NOMO-1 treated with dmso at 0.1 percent for 144 hours (cell line): ENCODE data around the gene NCAPH2.
A peak's percentile ranks its signal among the peaks of the same experiment; 100 is the strongest.

Experiments used
- DNase-seq: peaks from one replicate; lab custom pipeline; 2025; ENCODE audit not compliant: unreplicated experiment; lab: John Stamatoyannopoulos, UW

The NCAPH2 gene

DNA sequence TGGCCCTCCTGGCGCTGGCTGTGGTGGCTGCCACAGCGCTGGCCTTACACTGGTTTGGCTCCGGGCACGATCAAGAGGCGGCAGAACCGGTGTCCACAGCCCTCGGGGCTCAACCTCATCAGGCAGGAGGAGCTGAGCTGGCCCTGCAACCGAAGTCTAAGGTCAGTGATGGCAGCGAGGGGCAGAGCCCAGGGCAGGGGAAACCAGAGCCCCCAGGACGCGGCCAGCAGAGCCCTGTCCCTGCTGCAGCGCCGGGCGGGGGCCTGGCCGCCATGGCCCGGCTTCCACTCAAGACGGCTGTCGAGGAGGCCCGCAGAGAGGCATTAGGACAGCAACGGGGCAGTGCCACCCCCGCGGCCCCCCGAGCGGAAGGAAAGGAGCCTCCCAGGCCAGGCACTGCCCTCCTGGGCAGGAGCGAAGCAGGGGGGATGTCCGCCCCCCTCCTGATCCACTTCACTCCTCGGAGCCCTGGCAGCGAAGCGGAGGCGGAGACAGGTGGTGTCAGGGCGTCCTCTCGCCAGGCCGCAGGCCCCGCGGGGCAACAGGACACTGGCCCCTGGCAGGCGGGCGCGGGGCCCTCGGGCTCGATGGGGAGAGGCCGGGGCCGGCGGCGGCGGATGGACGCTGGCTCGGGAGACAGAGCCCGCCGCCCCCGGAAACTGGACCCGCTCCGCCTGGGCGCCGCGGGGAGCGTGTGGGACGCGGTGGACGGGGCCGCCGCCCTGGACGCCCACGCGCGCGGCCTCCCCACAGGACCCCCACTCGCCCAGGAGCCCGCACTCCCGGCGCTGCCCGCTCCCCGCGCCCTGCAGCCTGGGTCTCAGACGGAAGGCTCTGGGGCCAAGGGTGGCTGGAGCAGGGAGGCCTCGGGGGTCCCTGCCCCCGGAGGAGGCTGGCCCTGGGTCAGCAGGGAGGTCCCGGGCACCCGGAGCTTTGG lies 38.6 kb downstream of the NCAPH2 start:
- DNase-seq, result no peak

DNA sequence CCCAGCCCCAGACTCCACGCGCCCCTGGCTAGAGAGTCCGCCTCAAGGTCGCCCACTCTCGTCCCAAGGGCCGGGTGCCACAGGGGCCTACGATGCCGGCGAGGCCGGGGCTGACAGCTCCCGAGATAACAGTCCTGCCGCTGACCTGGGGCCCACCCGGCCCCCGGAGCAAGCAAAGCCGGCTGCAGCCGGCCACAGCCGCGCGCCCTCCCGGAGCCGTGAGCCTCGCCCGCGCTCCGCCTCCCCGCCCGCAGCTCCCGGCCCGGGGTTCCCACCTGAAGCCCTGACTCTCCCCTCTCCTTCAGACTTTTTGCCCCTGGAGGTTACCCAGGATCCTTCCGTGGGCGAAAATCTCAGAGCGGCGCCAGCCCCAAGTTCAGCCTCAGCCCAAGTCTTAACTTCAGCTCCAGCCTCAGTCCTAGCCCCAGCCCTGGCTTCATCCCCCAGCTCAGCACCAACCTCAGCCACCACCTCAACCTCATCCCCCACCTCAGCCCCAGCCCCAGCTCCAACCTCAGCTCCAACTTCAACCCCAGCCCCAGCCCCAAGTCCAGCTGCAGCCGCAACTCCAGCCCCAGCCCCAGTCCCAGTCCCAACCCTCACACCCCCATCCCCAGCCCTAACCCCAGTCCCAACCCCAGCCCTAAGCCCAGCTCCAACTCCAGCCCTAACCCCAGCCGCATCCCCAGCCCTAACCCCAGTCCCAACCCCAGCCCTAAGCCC lies 39.4 kb downstream of the NCAPH2 start:
- DNase-seq, result no peak

DNA sequence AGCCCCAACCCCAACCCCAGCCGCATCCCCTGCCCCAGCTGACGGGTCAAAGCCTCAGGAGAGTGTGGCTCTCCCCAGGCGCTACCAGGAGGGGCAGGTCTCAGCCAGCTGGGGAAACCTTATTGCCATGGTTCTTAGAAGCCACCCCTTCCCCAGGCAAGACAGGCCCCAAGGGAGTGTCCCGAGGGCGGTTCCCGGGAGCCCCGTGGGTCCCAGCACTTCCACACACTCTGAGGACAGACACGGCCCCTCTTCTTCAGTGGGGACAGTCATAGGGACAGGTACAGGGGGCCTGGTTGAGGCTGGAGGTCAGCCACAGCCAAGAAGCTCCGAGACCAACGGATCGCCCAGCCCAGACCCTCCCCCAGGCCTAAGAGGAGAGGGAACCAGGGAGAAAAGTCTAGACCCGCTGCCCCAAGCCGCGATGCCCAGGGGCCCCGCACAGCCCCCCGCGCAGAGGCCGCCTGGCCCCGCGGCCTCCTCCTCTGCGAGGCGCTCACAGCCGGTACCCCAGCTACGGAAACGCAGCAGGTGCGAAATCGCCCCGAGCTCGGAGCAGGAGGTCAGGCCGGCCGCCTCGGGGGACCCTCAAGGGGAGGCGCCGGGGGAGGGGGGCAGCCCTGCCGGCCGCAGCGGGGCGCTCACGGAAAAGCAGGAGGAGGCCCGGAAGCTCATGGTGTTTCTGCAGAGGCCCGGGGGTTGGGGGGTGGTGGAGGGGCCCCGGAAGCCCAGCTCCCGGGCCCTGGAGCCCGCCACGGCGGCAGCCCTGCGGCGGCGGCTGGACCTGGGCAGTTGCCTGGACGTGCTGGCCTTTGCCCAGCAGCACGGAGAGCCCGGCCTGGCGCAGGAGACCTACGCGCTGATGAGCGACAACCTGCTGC lies 40.3 kb downstream of the NCAPH2 start:
- no peak for DNase-seq

DNA sequence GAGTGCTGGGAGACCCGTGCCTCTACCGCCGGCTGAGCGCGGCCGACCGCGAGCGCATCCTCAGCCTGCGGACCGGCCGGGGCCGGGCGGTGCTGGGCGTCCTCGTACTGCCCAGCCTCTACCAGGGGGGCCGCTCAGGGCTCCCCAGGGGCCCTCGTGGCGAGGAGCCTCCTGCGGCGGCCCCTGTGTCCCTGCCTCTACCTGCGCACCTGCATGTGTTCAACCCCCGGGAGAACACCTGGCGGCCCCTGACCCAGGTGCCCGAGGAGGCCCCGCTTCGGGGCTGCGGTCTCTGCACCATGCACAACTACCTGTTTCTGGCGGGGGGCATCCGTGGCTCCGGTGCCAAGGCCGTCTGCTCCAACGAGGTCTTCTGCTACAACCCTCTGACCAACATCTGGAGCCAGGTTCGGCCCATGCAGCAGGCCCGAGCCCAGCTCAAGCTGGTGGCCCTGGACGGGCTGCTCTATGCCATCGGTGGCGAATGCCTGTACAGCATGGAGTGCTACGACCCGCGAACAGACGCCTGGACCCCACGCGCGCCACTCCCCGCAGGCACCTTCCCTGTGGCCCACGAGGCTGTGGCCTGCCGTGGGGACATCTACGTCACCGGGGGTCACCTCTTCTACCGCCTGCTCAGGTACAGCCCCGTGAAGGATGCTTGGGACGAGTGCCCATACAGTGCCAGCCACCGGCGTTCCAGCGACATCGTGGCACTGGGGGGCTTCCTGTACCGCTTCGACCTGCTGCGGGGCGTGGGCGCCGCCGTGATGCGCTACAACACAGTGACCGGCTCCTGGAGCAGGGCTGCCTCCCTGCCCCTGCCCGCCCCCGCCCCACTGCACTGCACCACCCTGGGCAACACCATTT lies 41.1 kb downstream of the NCAPH2 start:
- DNase-seq, result no peak

DNA sequence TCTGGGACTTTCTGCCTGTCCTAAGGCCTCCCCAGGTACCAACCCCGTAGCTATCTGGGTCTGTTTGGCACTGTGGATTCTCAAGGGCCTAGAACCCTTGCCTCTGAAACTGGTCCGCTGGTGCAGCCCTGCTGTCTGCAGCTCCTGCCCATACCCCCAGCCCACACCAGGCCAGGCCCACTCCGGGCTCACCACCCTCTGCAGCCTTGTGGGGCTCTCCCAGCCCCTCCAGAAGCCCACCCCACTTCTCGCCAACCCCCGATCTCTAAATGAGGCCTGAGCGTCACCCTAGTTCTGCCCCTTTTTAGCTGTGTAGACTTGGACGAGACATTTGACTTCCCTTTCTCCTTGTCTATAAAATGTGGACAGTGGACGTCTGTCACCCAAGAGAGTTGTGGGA lies 42.4 kb downstream of the NCAPH2 start:
- DNase-seq, result no peak

DNA sequence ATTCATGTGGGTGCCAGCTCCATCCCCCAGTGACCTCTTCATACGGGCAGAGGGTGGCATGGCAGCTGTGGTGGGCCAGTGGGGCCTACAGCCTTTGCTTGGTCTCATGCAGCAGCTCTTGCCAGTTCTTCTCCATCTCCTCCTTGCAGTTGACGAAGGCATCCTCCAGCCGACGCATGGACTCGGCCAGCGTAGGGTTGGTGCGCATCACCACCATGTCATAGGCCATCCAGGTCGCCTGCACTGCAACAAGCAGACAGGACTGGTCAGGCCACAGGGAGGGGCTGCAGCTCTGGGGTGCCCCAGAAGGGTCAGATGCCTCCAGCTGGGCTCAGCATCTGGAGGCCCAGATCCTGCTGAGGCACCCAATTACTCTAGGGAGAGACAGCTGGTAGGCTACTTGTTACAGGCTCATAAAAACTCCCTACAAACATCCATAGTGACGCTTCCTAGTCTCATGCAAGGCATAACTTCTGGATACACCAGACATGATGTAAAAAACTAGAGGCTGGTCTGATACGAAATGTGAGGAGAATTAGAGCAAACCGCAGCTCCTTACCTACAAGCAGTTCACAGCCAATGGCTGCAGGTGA lies 43.2 kb downstream of the NCAPH2 start:
- no peak for DNase-seq

DNA sequence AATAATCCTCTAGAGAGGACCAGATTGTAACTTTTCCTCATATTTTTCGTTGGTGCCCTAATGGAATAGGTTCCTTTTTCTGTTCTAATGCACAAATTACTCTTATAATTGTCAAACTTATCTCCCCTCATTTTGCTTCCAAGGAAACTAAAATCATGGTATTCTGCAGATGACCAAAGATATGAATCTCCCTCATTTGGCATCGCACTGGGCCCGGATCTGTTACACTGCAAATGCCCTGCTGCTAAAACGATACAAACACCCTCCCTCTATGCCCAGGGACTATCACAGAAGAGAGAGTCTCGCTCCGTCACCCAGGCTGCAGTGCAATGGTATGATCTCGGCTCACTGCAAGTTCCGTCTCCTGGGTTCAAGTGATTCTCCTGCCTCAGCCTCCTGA lies 45.3 kb downstream of the NCAPH2 start:
- DNase-seq, result no peak

DNA sequence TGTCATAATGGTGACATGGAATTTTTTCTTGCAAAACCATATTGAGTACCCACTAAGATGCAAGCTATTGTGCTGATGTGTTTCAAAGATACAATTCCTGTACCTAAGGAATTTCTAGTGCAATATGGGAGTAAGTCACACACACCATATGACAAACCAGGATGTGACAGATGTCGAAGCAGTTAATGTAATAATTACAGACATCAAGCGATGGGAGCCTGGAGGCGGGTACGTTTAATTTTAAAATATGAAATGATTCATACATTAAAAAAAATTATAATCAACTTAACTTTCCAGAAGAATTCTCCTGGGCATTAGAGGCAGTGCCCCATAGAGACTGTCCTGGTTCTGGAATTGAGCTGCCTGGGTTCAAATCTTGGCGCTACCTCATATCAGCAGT lies 48.7 kb downstream of the NCAPH2 start:
- DNase-seq, result no peak

DNA sequence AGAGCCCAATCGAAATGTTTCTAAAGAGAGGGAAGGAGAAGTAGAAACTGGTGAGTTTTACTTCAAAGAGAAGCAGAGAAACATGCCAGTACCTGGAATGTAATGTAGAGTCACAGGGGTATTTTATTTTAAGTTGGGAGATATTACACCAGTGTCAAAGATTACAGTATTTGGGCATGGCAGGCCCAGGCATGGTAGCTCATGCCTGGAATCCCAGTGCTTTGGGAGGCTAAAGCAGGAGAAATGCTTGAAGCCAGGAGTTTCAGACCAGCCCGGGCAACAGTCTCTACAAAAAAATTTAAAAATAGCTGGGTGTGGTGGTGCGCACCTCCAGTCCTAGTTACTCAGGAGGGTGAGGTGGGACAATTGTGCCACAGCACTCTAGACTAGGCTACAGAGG lies 52.0 kb downstream of the NCAPH2 start:
- DNase-seq, result no peak

DNA sequence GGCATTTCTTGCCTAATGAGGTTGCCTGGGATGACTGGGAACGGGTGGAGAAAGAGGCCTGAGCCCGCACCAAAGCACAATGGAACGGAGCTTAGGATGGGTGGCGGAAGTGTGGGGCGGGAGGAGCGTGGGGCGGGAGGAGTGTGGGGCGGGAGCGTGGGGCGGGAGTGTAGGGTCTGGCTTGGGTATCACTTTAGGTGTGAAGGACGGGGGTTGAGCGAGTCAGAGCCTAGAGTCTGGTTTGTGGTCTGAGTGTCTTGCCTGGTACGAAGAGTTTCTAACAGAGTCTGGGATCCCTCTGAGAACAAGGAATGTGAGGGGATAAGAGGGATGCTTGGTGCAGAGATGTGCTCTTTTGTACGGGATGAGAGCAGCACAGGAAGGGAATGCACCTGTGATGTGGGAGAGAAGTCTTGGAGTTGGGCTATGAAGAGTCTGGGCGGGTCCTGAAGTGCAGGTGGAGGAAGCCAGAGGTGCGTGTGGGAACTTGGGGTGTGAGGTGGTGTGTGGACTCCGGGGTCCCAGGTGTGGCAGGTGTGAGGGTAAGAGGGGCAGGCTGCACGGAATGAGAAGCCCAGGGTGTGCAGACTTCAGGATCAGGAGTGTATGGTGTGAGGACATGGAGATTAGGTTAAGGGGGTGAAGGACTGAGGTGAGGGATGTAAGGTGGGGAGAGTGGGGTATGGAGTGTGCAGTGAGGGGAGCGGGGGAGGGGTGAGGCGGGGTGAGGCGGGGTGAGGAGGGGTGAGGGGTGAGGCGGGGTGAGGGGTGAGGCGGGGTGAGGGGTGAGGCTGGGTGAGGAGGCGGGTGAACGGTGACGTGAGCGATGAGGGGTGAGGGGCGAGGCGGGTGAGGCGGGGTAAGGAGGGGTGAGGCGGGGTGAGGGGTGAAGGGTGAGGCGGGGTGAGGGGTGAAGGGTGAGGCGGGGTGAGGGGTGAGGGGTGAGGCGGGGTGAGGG lies 53.7 kb downstream of the NCAPH2 start:
- DNase-seq, result no peak

DNA sequence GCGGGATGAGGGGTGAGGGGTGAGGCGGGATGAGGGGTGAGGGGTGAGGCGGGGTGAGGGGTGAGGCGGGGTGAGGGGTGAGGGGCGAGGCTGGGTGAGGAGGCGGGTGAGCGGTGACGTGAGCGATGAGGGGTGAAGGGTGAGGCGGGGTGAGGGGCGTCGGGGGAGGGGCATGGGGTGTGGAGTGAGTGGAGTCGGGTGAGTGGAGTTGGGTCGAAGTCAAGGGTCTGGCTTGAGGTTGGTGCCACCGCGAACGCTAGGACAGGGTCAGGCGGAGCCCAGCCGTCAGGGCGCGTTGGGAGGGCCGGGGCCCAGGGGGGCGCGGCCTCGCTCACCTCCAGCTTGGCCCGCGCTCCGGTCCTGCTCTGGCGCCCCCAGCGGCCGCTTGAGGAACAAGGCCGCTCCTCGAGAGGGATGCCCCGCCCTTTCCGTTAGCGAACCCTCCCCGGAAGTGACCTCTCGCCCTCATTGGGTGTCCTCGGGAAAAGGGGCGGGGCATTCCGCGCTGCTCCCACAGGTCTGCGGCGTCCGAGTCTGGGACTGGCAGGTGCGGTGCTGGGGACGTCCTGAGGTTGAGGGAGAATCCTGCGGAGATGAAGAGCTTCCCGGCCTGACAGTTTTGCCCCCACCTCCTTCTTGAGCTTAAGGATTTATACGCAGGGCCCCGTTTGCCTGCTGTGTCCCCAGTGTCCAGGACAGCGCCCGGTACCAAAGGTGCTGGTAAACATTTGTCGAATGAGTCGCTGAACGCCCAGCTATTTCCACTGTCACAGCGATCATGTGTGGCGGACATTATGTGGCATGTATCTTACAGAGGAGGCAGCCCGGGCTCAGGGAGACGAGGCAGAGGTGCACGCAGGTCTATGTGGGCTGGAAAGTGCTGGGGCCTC lies 54.7 kb downstream of the NCAPH2 start, which contains the start of gene SYCE3:
SYCE3 (minus strand) TSS at position 397 of the 890 bp plus-strand sequence. CDS start 6,514 bp downstream, outside the sequence.
- DNase-seq, result peak; percentile 93

DNA sequence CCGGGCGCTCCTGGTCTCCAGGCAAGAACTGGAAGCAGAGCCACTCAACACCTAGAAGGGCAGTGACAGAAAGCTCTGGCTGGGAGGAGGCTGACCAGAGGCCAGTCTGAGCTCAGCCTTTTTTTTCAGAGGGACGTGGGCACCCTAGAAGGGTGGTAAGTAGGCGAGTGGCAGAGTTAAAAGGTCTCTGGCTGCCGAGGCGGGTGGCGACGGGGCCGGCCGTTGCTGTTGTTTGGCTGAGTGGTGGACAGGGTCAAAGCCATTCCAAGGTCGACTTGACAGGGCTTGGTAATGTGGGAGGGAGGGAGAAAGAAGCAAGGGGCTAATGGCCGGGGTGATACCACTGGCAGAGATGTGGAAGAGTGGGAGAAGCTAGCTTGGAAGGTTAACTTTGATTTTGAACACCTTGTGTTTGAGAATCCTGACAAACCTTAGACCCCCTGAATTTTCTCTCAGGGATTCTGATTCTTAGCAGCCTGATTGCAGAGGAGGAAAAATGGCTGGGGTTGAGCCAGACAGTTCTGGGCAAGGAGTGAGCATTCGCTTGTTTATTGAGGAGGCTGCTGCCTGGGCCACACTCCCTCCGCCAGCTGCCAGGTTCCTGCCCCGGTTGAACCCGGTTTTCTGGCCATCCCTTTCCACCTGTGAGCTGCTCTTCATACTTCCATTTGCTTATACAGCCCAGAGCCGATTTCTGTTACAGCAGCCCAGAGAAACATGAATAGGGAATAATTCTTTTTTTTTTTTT lies 55.6 kb downstream of the NCAPH2 start:
- DNase-seq, result no peak

DNA sequence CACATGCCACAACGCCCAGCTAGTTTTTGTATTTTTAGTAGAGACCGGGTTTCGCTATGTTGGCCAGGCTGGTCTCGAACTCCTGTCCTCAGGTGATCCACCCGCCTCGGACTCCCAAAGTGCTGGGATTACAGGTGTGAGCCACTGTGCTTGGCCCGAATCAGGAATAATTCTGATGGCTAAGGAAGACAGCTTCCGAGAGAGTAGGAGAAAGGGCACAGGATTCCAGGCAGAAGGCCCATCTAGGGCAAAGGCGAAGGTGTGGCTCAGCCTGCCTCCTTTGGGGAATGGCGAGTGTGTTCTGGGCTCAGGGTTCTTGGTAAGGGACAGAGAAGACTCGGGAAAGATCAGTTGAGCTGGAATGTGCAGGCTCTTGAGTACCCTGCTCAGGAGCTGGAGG lies 56.3 kb downstream of the NCAPH2 start:
- no peak for DNase-seq

DNA sequence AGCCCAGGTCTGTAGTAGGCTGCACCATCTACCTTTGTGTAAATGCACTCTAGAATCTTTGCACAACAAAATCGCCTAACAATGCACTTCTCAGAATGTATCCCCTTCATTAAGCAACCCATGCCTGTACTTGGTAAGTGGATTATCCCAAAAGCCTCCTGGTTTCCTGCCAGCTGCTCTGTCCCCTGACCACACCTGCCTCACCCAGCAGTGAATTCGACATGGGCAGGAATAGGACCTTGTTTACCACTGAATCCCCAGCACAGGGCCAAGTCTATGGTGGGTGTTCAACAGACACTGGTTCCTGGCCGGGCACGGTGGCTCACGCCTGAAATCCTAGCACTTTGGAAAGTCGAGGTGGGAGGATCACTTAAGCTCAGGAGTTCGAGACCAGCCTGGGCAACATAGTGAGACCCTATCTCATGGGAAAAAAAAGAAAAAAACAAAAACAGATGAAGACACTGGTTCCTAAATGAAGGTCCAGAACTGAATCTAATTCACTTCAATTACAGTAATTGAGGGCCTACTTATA lies 59.8 kb downstream of the NCAPH2 start:
- no peak for DNase-seq

DNA sequence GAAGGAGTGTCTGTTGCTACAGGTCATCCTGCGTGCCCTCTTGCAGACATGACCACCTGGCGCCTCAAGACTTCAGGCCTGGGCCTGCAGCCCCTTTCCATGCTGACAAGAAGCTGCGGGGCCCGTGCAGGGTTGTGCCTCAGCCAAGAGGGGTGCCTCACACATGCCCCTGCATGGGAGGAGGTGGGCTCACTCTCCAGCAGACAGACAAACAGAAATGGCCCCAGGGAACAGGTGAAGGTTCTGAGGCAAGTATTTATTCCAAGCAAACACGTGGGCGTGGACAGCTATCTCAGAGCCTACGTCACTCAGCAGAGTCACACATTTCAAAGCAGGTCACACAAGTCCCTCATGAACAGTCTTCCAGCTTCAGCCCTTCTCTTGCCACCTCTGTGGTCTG lies 60.6 kb downstream of the NCAPH2 start:
- no peak for DNase-seq

DNA sequence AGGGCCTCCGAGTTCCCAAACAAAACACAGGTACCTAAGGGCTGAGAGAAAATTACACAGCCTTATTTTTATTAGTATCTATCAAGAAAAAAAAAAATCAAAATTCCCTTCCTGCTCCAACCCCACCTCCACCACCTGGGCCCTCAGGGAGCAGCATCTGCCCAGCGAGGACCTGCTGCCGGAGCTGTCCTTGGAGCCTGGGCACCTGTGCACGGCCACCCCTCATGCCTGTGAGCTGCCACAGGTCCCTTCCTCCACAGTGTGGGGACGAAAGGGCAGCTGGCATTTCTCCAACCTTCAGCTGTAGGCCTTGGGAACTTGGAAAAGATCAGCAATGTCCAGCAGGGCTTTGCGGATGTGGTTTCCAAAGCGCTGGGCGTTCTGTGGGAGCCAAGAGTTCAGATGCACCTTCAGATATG lies 61.0 kb downstream of the NCAPH2 start:
- DNase-seq, result no peak
